Transverse colon (tissue), 4 donors: ENCODE data around the gene OLA1. TPM values are rescaled to one million over a fixed set of nuclear protein-coding genes. Genes with fewer than 3 reads are reported as not detected.

ENCODE experiments used
- DNase-seq: peaks from one replicate; pipeline ENCODE4 v3.0.0-alpha.2; 2019
- H3K27ac ChIP-seq, 4 donors: fragments of 200-600 bp; sonication (generic); 2 replicates each; pipeline ENCODE4 v1.5.1; 2016 to 2018; ENCODE audit warnings: inconsistent platforms in 4 of 4
- H3K27me3 ChIP-seq: fragments of 200-600 bp; sonication (generic); 2 replicates; pipeline ENCODE4 v1.5.1; 2017; ENCODE audit warnings: inconsistent platforms
- H3K36me3 ChIP-seq, 4 donors: fragments of 200-600 bp; sonication (generic); 2 replicates each; pipeline ENCODE4 v1.5.1; 2017 to 2019; ENCODE audit warnings: inconsistent platforms in 4 of 4
- H3K4me1 ChIP-seq, 4 donors: fragments of 200-600 bp; sonication (generic); 2 replicates each; pipeline ENCODE4 v1.5.1; 2017 to 2020; ENCODE audit warnings: inconsistent platforms in 4 of 4
- H3K4me3 ChIP-seq, 4 donors: fragments of 200-600 bp; sonication (generic); 1 replicate in 1 of 4; 2 replicates in 3 of 4; pipeline versions ENCODE4 v1.5.1 to v1.6.1; 2017 to 2019; ENCODE audit warnings: inconsistent platforms in 4 of 4
- H3K9me3 ChIP-seq, 2 donors: fragments of 200-600 bp; sonication (generic); 2 replicates each; pipeline ENCODE4 v1.5.1; 2017 to 2019; ENCODE audit warnings: inconsistent platforms in 2 of 2
- EP300 ChIP-seq: sonication (generic); formaldehyde crosslinking; IDR thresholded peaks from one replicate; pipeline ENCODE4 v1.6.1; 2017; ENCODE audit warnings: antibody characterized with exemption, low read depth
- POLR2A ChIP-seq: fragments of 450-650 bp; IDR thresholded peaks from one replicate; pipeline ENCODE4 v1.6.1; 2016; ENCODE audit warnings: antibody characterized with exemption, mild to moderate bottlenecking, moderate library complexity
- POLR2AphosphoS5 ChIP-seq, 3 donors: sonication (generic); formaldehyde crosslinking; IDR thresholded peaks; one replicate each; pipeline ENCODE4 v1.6.1; 2016; ENCODE audit warnings: antibody characterized with exemption in 3 of 3
- WGBS, 2 donors: methylation state at CpG; one replicate each; pipeline ENCODE4 v1.1.5; 2018; ENCODE audit warnings: low coverage in 1 of 2; 5-methylcytosine and 5-hydroxymethylcytosine counted together
- in situ Hi-C, 4 donors: fragments of 200-750 bp; cut with MboI; loops; one replicate each; pipeline versions ENCODE4 v1.15.0 to v1.15.1; 2017; ENCODE audit warnings: low sequenced_read_pairs in 3 of 4, low pct_ligation_motif_present in 1 of 4, low pct_unique_long_range_greater_than_20kb in 1 of 4
- intact Hi-C: fragments of 100-400 bp; cut with DNase I; formaldehyde crosslinking; loops from one replicate; pipeline ENCODE4 v1.15.1; 2023; ENCODE audit warnings: low total_unique reads
- total RNA-seq, 4 donors: library from RNA; depleted of rRNA; stranded (reverse); fragments of >200 nt; gene quantifications; one replicate each; pipeline ENCODE4 v1.1.0, GENCODE V29; 2016
- TF ChIP-seq, protein P1 (sequence below), 5 experiments: fragments of 200-600 bp in 3 of 5; fragments of 450-650 bp in 2 of 5; sonication (generic) in 3 of 5; IDR thresholded peaks; 1 replicate in 2 of 5; 2 replicates in 3 of 5; pipeline ENCODE4 v1.5.1; 2016 to 2017; ENCODE audit warnings: antibody characterized with exemption in 5 of 5, inconsistent platforms in 3 of 5, mild to moderate bottlenecking in 2 of 5, moderate library complexity in 1 of 5

OLA1 gene
- total RNA-seq, 4 donors from 2014 or later, result 6.7 to 47.7 (median 37.1) TPM

GRCh38 chr2:174135981-174136380 is 112.4 kb downstream of the OLA1 start:
- in situ Hi-C loops, result no loop called here
- intact Hi-C loops, result no loop called here
- H3K4me3 ChIP-seq, result no peak overlapping the region
- no peaks in the 10 kb centered on the region for H3K9me3 ChIP-seq
- DNase-seq, result no peak
- 86 to 100% methylated on average over 3 of the region's 3 CpGs for WGBS, 2 donors
- H3K27ac ChIP-seq, result no peak overlapping the region
- H3K27me3 ChIP-seq, result no peaks in the 10 kb centered on the region
- H3K36me3 ChIP-seq, result no peaks in the 10 kb centered on the region
- no peaks in the 10 kb centered on the region for H3K4me1 ChIP-seq
- TF ChIP-seq, protein P1, sequence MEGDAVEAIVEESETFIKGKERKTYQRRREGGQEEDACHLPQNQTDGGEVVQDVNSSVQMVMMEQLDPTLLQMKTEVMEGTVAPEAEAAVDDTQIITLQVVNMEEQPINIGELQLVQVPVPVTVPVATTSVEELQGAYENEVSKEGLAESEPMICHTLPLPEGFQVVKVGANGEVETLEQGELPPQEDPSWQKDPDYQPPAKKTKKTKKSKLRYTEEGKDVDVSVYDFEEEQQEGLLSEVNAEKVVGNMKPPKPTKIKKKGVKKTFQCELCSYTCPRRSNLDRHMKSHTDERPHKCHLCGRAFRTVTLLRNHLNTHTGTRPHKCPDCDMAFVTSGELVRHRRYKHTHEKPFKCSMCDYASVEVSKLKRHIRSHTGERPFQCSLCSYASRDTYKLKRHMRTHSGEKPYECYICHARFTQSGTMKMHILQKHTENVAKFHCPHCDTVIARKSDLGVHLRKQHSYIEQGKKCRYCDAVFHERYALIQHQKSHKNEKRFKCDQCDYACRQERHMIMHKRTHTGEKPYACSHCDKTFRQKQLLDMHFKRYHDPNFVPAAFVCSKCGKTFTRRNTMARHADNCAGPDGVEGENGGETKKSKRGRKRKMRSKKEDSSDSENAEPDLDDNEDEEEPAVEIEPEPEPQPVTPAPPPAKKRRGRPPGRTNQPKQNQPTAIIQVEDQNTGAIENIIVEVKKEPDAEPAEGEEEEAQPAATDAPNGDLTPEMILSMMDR (IDR thresholded peaks at IDR 0.05), result no peak
- no peak for TF ChIP-seq POLR2A
- TF ChIP-seq EP300, result no peak
- no peak for TF ChIP-seq POLR2AphosphoS5 (IDR thresholded peaks at IDR 0.05)

DNA sequence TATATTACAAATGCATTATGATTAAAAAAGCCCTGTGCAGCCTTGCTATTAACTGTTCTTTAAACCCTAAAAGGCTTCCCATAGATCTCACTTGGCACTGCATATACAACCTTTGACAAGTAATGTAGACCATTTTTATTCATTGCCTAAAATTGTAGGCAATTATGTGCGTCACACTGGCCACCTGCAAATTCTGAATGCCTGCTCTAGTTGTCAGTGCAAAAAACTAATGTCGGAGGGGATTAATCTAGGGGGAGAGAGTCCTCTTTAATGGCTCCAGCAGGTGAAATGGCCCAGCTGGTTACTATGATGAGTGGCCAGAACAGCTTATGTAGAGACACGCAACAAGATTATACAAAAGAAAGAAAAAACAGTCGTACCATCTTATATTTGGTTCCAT is 123.2 kb downstream of the OLA1 start:
- Histone ChIP-seq H3K4me3 (no peak overlapping the region), H3K4me1 (no peaks in the 10 kb centered on the region), H3K27me3 (no peaks in the 10 kb centered on the region), H3K9me3 (no peaks in the 10 kb centered on the region), H3K36me3 (no peaks in the 10 kb centered on the region), H3K27ac (no peak overlapping the region)
- WGBS, 2 donors, result 90 to 98% methylated on average over 2 to 4 of the region's 4 CpGs
- intact Hi-C loops, result no loop called here
- in situ Hi-C loops, result no loop called here
- DNase-seq, result no peak
- TF ChIP-seq POLR2A, result no peak
- no peak for TF ChIP-seq EP300
- TF ChIP-seq, protein P1 (IDR thresholded peaks at IDR 0.05), result no peak

DNA sequence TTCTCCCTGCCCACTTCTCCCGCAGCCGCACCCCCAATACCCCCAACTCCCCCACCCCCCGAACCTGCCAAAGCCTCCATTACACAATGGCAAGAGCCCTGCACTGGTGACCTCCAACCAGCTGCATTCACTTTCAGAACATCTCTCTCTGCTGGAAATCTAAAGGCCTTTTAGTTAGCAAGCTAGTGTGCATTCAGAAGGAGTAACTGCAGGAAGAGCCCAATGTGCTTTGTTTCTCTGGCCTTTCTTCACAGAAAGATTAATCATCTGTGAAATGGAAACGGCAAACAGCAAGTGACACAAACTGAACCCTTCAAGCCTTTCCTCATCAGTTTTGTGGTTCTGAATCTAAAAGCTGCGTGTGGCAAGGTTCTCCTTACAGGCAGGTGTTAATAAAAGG is 124.2 kb downstream of the OLA1 start:
- no peak for DNase-seq
- TF ChIP-seq, protein P1 (IDR thresholded peaks at IDR 0.05), result no peak
- TF ChIP-seq POLR2A (no peak), EP300 (no peak), POLR2AphosphoS5 (IDR thresholded peaks at IDR 0.05) (no peak)
- H3K36me3 ChIP-seq, result no peaks in the 10 kb centered on the region
- intact Hi-C loops, result no loop called here
- no peak overlapping the region for H3K27ac ChIP-seq
- H3K4me3 ChIP-seq, result no peak overlapping the region
- in situ Hi-C loops, result no loop called here
- H3K4me1 ChIP-seq, result no peaks in the 10 kb centered on the region
- no peaks in the 10 kb centered on the region for H3K9me3 ChIP-seq
- H3K27me3 ChIP-seq, result no peaks in the 10 kb centered on the region
- WGBS, 2 donors, result 88 to 100% methylated on average over 3 to 5 of the region's 5 CpGs

GRCh38 chr2:174122185-174122584 is 126.1 kb downstream of the OLA1 start:
- H3K36me3 ChIP-seq, result no peaks in the 10 kb centered on the region
- intact Hi-C loops, result no loop called here
- no peak overlapping the region for H3K27ac ChIP-seq
- TF ChIP-seq POLR2AphosphoS5 (IDR thresholded peaks at IDR 0.05) (no peak), POLR2A (no peak), EP300 (no peak)
- TF ChIP-seq, protein P1 (IDR thresholded peaks at IDR 0.05), result no peak
- DNase-seq, result no peak
- H3K9me3 ChIP-seq, result no peaks in the 10 kb centered on the region
- in situ Hi-C loops, result no loop called here
- H3K27me3 ChIP-seq, result no peaks in the 10 kb centered on the region
- no peak overlapping the region for H3K4me3 ChIP-seq
- no peaks in the 10 kb centered on the region for H3K4me1 ChIP-seq
